HG03342 (cell line): ENCODE measurements around the gene VWF.

ENCODE experiments used
- ATAC-seq: cut with Tn5 transposase; IDR thresholded peaks from one replicate; pipeline ENCODE4 v1.9.1; 2021; ENCODE audit warnings: mild to moderate bottlenecking, moderate library complexity; ENCODE audit not compliant: unreplicated experiment

The VWF gene

DNA sequence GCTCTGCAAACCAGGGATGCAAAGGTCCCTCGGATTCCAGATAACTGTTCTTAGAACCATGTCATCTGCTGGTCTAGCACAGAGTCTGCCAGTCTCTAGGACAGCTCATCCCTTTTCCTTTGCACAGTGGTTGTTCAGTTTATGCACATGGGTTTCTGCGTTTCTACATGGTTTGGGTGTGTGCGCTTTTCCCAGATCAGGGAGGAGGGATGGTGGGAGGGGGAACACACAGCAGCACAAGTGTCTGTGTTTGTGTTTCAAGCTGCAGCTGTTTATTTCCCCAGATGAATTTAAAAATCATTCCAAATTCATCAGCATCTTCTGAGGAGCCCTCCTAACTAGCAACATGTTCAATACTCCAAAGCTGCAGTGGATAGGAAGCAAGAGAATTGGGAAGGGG lies 224.8 kb downstream of the VWF start:
- ATAC-seq: no peak

DNA sequence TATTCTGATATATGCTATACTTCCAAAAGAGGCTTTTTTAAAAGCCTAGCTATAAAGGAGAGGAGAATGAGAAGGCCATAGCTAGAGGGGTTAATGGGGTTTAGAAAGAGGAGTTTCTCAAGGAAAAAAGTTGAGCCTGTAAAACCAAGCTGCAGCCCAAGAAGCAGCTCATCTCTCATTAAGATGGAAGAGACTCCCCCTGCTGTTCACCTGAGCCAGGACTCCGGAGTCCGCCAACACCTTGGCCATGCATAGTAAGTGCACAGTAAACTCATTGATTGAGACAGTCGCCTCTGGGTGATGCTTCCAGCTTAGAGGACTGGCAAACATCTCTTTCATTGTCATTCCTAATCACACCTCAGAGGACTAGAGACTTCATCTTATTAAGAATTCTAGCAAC lies 225.6 kb downstream of the VWF start:
- ATAC-seq: no peak
